HepG2 (cell line): ENCODE results near the gene CLIC1. TPM values are rescaled to one million over a fixed set of nuclear protein-coding genes. Genes with fewer than 3 reads are reported as not detected.

Source experiments
- GATAD1 ChIP-seq: IDR thresholded peaks from 2 replicates; pipeline ENCODE4 v1.6.1; 2016; ENCODE audit warnings: missing genetic modification reagents, missing compliant biosample characterization
- HNF4G ChIP-seq, 2 experiments: sonication (generic) in 1 of 2; formaldehyde crosslinking in 1 of 2; IDR thresholded peaks; 2 replicates each; pipeline versions ENCODE4 v1.4.0 to v1.6.1; 2011 to 2020; ENCODE audit warnings: borderline replicate concordance in 2 of 2, low read depth in 2 of 2, mild to moderate bottlenecking in 2 of 2, low read length in 1 of 2, missing genetic modification reagents in 1 of 2, moderate library complexity in 1 of 2
- KDM1A ChIP-seq: IDR thresholded peaks from 2 replicates; pipeline ENCODE4 v1.6.1; 2016; ENCODE audit warnings: missing compliant biosample characterization
- MEIS2 ChIP-seq: sonication (generic); formaldehyde crosslinking; IDR thresholded peaks from 2 replicates; pipeline ENCODE4 v1.9.0; 2021; ENCODE audit warnings: mild to moderate bottlenecking, missing genetic modification reagents
- POLR2A ChIP-seq, 2 experiments: IDR thresholded peaks; 2 replicates each; pipeline ENCODE4 v1.6.1; 2011; ENCODE audit warnings: low read depth in 2 of 2, low read length in 2 of 2, mild to moderate bottlenecking in 1 of 2, moderate library complexity in 1 of 2; ENCODE audit not compliant: insufficient read depth in 1 of 2
- TCF12 ChIP-seq, 2 experiments: fragments of 450-650 bp in 1 of 2; sonication (generic) in 1 of 2; formaldehyde crosslinking in 1 of 2; IDR thresholded peaks; 2 replicates each; pipeline versions ENCODE4 v1.6.1 to v1.8.0; 2017 to 2022; ENCODE audit warnings: antibody characterized with exemption in 1 of 2, mild to moderate bottlenecking in 1 of 2, missing genetic modification reagents in 1 of 2, moderate library complexity in 1 of 2
- THAP11 ChIP-seq: IDR thresholded peaks from 2 replicates; pipeline ENCODE4 v1.6.1; 2016; ENCODE audit warnings: missing biosample characterization, missing genetic modification reagents
- ZBTB21 ChIP-seq: sonication (generic); formaldehyde crosslinking; IDR thresholded peaks from 2 replicates; pipeline ENCODE4 v1.4.0; 2020; ENCODE audit warnings: missing genetic modification reagents
- ZBTB3 ChIP-seq: sonication (generic); formaldehyde crosslinking; IDR thresholded peaks from 2 replicates; pipeline ENCODE4 v1.4.0; 2020; ENCODE audit warnings: low read depth, mild to moderate bottlenecking, moderate library complexity, missing genetic modification reagents, borderline replicate concordance
- ZHX2 ChIP-seq, 2 experiments: sonication (generic) in 1 of 2; formaldehyde crosslinking in 1 of 2; IDR thresholded peaks; 2 replicates each; pipeline versions ENCODE4 v1.6.1 to v1.9.0; 2014 to 2022; ENCODE audit warnings: antibody characterized with exemption in 1 of 2, borderline replicate concordance in 1 of 2, inconsistent platforms in 1 of 2, low read depth in 1 of 2, missing genetic modification reagents in 1 of 2
- ZMYM4 ChIP-seq: sonication (generic); formaldehyde crosslinking; IDR thresholded peaks from 2 replicates; pipeline ENCODE4 v1.8.1; 2023; ENCODE audit warnings: mild to moderate bottlenecking, missing genetic modification reagents
- ZNF282 ChIP-seq: fragments of 450-650 bp; IDR thresholded peaks from 2 replicates; pipeline ENCODE4 v1.6.1; 2018; ENCODE audit not compliant: partially characterized antibody
- ZNF558 ChIP-seq: sonication (generic); formaldehyde crosslinking; IDR thresholded peaks from 2 replicates; pipeline ENCODE4 v1.9.0; 2022; ENCODE audit warnings: mild to moderate bottlenecking, missing genetic modification reagents, borderline replicate concordance
- ZNF567 ChIP-seq: sonication (generic); formaldehyde crosslinking; IDR thresholded peaks from 2 replicates; pipeline ENCODE4 v1.8.1; 2023; ENCODE audit warnings: mild to moderate bottlenecking, missing genetic modification reagents, borderline replicate concordance
- ZNF841 ChIP-seq: sonication (generic); formaldehyde crosslinking; IDR thresholded peaks from 2 replicates; pipeline ENCODE4 v1.8.1; 2023; ENCODE audit warnings: missing genetic modification reagents, borderline replicate concordance
- polyA plus RNA-seq, 8 experiments: library from polyadenylated mRNA; depleted of rRNA in 3 of 8; stranded (reverse) in 7 of 8; unstranded in 1 of 8; fragments of >200 nt; fragmentation: Illumina TruSeq in 4 of 8; extraction: Trizol in 4 of 8; gene quantifications; 2 replicates each; pipeline versions ENCODE4 v1.2.1 to v1.2.3, GENCODE V29; 2011 to 2016; ENCODE audit warnings: low read depth in 4 of 8, missing spikeins in 1 of 8, mixed read lengths in 1 of 8; ENCODE audit not compliant: insufficient read depth in 1 of 8
- total RNA-seq, 5 experiments: library from RNA; depleted of rRNA; stranded (reverse); fragments of >200 nt; fragmentation: Illumina TruSeq; extraction: Trizol; gene quantifications; 2 replicates each; pipeline ENCODE4 v1.2.3, GENCODE V29; 2016; ENCODE audit warnings: low read depth in 1 of 5
- TF ChIP-seq, protein P1 (sequence below): sonication (generic); formaldehyde crosslinking; IDR thresholded peaks from 2 replicates; pipeline ENCODE4 v1.4.0; 2020; ENCODE audit warnings: mild to moderate bottlenecking, missing genetic modification reagents
- TF ChIP-seq, protein P2 (sequence below): sonication (generic); formaldehyde crosslinking; IDR thresholded peaks from 2 replicates; pipeline ENCODE4 v1.8.0; 2022; ENCODE audit warnings: mild to moderate bottlenecking, missing genetic modification reagents, moderate library complexity
- TF ChIP-seq, protein P3 (sequence below): sonication (generic); formaldehyde crosslinking; IDR thresholded peaks from 2 replicates; pipeline ENCODE4 v1.5.0; 2020; ENCODE audit warnings: missing genetic modification reagents

The CLIC1 gene
- total and polyA plus RNA-seq, 2 of the 13 experiments (the other 11 are each of a cell fraction or from before 2014, with no cell fraction given) = 602 to 891 TPM

DNA sequence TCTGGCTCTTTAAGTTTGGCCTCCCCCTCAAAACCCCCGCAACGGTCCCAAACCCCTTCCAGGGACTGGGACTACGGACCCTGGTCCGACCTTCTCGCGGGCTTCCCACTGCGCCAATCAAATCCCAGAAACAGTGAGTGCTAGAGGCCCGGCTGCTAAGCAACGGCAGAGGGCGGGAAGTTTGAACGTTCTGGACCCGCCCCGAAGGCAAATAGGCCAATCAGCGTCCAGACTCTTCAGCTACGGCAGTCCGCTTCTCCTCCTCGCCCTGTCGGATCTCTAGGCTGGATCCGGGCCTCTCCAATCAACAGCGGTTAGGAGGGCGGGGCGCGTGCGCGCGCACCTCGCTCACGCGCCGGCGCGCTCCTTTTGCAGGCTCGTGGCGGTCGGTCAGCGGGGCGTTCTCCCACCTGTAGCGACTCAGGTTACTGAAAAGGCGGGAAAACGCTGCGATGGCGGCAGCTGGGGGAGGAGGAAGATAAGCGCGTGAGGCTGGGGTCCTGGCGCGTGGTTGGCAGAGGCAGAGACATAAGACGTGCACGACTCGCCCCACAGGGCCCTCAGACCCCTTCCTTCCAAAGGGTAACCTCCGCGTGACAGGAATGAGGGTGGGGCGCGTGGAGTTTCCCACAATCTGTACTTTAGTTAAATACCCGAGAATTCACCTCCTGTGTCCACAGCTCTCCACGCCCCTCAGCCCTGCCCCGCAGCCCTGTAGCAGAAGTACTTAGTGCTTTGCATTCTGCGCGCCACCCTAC, 3.5 kb upstream of the CLIC1 start, which contains the start of gene MSH5 (continued):
- TF ChIP-seq ZHX2 (IDR thresholded peaks at IDR 0.05; ENCODE audit: low read depth) (peak; percentile 79; the same call in 1 of the 2 replicates), ZHX2 (CRISPR knock-in tag; IDR thresholded peaks at IDR 0.05; ENCODE audit: borderline replicate concordance) (no peak; the same call in 1 of the 2 replicates), ZNF841 (CRISPR knock-in tag) (peak; percentile 97), ZMYM4 (CRISPR knock-in tag) (peak; percentile 96), TCF12 (IDR thresholded peaks at IDR 0.05) (no peak), TCF12 (CRISPR knock-in tag; IDR thresholded peaks at IDR 0.05) (0 out of 2 replicates have a peak, but pooled peaks have one; percentile 68), GATAD1 (CRISPR knock-in tag) (peak; percentile 74; the same call in 1 of the 2 replicates), ZNF567 (no peak; the same call in 1 of the 2 replicates), THAP11 (CRISPR knock-in tag) (peak; percentile 76), ZBTB21 (CRISPR knock-in tag) (no peak), ZNF282 (no peak), MEIS2 (peak; percentile 90; the same call in 1 of the 2 replicates), ZNF558 (CRISPR knock-in tag) (peak; percentile 67; the same call in 1 of the 2 replicates), ZBTB3 (CRISPR knock-in tag) (peak; percentile 82; the same call in 1 of the 2 replicates), KDM1A (no peak), POLR2A (IDR thresholded peaks at IDR 0.05; ENCODE audit: insufficient read depth in 1 of 2, low read depth in 2 of 2, low read length in 2 of 2) (peak in 1 of 2 experiments; percentile 45; a peak in 2 of 4 replicates), HNF4G (IDR thresholded peaks at IDR 0.05; ENCODE audit: borderline replicate concordance, low read depth, low read length) (peak; percentile 96), HNF4G (CRISPR knock-in tag; IDR thresholded peaks at IDR 0.05; ENCODE audit: borderline replicate concordance, low read depth) (no peak; the same call in 1 of the 2 replicates)
- TF ChIP-seq, protein P1, sequence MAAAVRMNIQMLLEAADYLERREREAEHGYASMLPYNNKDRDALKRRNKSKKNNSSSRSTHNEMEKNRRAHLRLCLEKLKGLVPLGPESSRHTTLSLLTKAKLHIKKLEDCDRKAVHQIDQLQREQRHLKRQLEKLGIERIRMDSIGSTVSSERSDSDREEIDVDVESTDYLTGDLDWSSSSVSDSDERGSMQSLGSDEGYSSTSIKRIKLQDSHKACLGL = peak; percentile 96
- TF ChIP-seq, protein P2, sequence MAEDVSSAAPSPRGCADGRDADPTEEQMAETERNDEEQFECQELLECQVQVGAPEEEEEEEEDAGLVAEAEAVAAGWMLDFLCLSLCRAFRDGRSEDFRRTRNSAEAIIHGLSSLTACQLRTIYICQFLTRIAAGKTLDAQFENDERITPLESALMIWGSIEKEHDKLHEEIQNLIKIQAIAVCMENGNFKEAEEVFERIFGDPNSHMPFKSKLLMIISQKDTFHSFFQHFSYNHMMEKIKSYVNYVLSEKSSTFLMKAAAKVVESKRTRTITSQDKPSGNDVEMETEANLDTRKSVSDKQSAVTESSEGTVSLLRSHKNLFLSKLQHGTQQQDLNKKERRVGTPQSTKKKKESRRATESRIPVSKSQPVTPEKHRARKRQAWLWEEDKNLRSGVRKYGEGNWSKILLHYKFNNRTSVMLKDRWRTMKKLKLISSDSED = no peak
- TF ChIP-seq, protein P3, sequence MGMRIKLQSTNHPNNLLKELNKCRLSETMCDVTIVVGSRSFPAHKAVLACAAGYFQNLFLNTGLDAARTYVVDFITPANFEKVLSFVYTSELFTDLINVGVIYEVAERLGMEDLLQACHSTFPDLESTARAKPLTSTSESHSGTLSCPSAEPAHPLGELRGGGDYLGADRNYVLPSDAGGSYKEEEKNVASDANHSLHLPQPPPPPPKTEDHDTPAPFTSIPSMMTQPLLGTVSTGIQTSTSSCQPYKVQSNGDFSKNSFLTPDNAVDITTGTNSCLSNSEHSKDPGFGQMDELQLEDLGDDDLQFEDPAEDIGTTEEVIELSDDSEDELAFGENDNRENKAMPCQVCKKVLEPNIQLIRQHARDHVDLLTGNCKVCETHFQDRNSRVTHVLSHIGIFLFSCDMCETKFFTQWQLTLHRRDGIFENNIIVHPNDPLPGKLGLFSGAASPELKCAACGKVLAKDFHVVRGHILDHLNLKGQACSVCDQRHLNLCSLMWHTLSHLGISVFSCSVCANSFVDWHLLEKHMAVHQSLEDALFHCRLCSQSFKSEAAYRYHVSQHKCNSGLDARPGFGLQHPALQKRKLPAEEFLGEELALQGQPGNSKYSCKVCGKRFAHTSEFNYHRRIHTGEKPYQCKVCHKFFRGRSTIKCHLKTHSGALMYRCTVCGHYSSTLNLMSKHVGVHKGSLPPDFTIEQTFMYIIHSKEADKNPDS (CRISPR knock-in tag) = peak; percentile 93
